Measurements from ENCODE around the gene CYB561D1.
A peak's percentile ranks its signal among the peaks of the same experiment; 100 is the strongest.

CYB561D1 gene

GRCh38 chr1:109531380-109531779, 37.5 kb downstream of the CYB561D1 start:
- TF ChIP-seq SP3 (tag by site-specific recombination; IDR thresholded peaks at IDR 0.05), result no peak
- peak; percentile 42 for TF ChIP-seq ZFHX2 (tag by site-specific recombination; conservative IDR thresholded peaks at IDR 0.05)
- TF ChIP-seq ZNF10 (tag by site-specific recombination; IDR thresholded peaks at IDR 0.05), result no peak
- no peak for TF ChIP-seq ZBTB6 (tag by site-specific recombination; IDR thresholded peaks at IDR 0.05)
- TF ChIP-seq PRDM4 (tag by site-specific recombination; IDR thresholded peaks at IDR 0.05), result no peak
- no peak for TF ChIP-seq ZNF26 (tag by site-specific recombination; IDR thresholded peaks at IDR 0.05)
- no peak for TF ChIP-seq ZNF202 (tag by site-specific recombination; IDR thresholded peaks at IDR 0.05; ENCODE audit: borderline replicate concordance)
- TF ChIP-seq ZNF404 (tag by site-specific recombination; IDR thresholded peaks at IDR 0.05), result no peak
- TF ChIP-seq ZFP69B (tag by site-specific recombination; IDR thresholded peaks at IDR 0.05), result no peak
- TF ChIP-seq ZNF433 (tag by site-specific recombination; IDR thresholded peaks at IDR 0.05; ENCODE audit: low read depth), result no peak
- peak; percentile 41; the same call in 1 of the 2 replicates for TF ChIP-seq ZBTB48 (tag by site-specific recombination; IDR thresholded peaks at IDR 0.05)
- no peak for TF ChIP-seq BCL11A (tag by site-specific recombination; IDR thresholded peaks at IDR 0.05; ENCODE audit: low read depth)
- TF ChIP-seq ZBTB21 (tag by site-specific recombination; IDR thresholded peaks at IDR 0.05), result no peak
- no peak for TF ChIP-seq ZNF121 (tag by site-specific recombination; IDR thresholded peaks at IDR 0.05)
- TF ChIP-seq ZNF426 (tag by site-specific recombination; IDR thresholded peaks at IDR 0.05), result no peak
- no peak for TF ChIP-seq PRDM10 (tag by site-specific recombination; IDR thresholded peaks at IDR 0.05)
- no peak for TF ChIP-seq PBX3 (CRISPR knock-in tag; IDR thresholded peaks at IDR 0.05)
- TF ChIP-seq EGR2 (tag by site-specific recombination; IDR thresholded peaks at IDR 0.05; ENCODE audit: low read depth), result 0 out of 2 replicates have a peak, but pooled peaks have one; percentile 15
- TF ChIP-seq ZNF76 (tag by site-specific recombination; IDR thresholded peaks at IDR 0.05; ENCODE audit: borderline replicate concordance, low read depth), result no peak

More at GRCh38 chr1:109531380-109531779, 37.5 kb downstream of the CYB561D1 start:
- no peak overlapping the region for H3K27ac ChIP-seq (ENCODE audit: extremely low read depth, low read depth, low read length)
- no peaks in the 10 kb centered on the region for H3K36me3 ChIP-seq (ENCODE audit: control insufficient read depth in 2 of 2, insufficient read depth in 1 of 2, low read length in 2 of 2)
- H3K9me3 ChIP-seq (ENCODE audit: control insufficient read depth, insufficient read depth, low read depth, low read length), result no peaks in the 10 kb centered on the region
- H3K4me1 ChIP-seq (ENCODE audit: control insufficient read depth, insufficient read depth, low read length), result no peaks in the 10 kb centered on the region
- CTCF ChIA-PET, result interaction anchor here (0.6 to 20.8 kb wide), 30 partner anchors 8 to 453 kb away, joined by 3 to 1152 read pairs (median 6); partner anchors contain the start of genes AHCYL1, AMIGO1, ATXN7L2 and CYB561D1
- no peak overlapping the region for H3K4me3 ChIP-seq (ENCODE audit: low read depth, low read length)
- POLR2A ChIA-PET, result interaction anchor here (0.6 to 1.8 kb wide), 4 partner anchors 18 to 41 kb away, joined by 3 to 7 read pairs (median 3); partner anchors contain the start of genes CYB561D1 and GNAI3

Data from HEK293 (cell line).